ENCODE results near the gene CMAS.

- no peak for TF ChIP-seq EP300 (IDR thresholded peaks at IDR 0.05)
- TF ChIP-seq, protein P1, sequence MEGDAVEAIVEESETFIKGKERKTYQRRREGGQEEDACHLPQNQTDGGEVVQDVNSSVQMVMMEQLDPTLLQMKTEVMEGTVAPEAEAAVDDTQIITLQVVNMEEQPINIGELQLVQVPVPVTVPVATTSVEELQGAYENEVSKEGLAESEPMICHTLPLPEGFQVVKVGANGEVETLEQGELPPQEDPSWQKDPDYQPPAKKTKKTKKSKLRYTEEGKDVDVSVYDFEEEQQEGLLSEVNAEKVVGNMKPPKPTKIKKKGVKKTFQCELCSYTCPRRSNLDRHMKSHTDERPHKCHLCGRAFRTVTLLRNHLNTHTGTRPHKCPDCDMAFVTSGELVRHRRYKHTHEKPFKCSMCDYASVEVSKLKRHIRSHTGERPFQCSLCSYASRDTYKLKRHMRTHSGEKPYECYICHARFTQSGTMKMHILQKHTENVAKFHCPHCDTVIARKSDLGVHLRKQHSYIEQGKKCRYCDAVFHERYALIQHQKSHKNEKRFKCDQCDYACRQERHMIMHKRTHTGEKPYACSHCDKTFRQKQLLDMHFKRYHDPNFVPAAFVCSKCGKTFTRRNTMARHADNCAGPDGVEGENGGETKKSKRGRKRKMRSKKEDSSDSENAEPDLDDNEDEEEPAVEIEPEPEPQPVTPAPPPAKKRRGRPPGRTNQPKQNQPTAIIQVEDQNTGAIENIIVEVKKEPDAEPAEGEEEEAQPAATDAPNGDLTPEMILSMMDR (IDR thresholded peaks at IDR 0.05): no peak
These were observed 59.5 kb downstream of the CMAS start for GRCh38 chr12:22105542-22105941.

Measured in stomach (tissue), 4 donors.